HUDEP-2 (cell line): Measurements from ENCODE around the gene PSMA8.
A peak's percentile ranks its signal among the peaks of the same experiment; 100 is the strongest.
"Not testable (repeated sequence)": the region's sequence is repeated elsewhere in the genome, so short reads cannot be mapped to it uniquely, and the experiment has no call there.

Experiments used
- DNase-seq, 76 experiments: peaks; one replicate each; lab custom pipeline; 2025; ENCODE audit not compliant: unreplicated experiment in 76 of 76; lab: John Stamatoyannopoulos, UW

Gene PSMA8

GRCh38 chr18:26133652-26134051 lies at the start of gene PSMA8:
Gene PSMA8 (plus strand): TSS chr18:26133869. CDS start chr18:26133966, 97 bp downstream.
- no peak for DNase-seq

GRCh38 chr18:26085056-26085455 lies 48.6 kb upstream of the PSMA8 start:
- DNase-seq: no peak

- DNase-seq: no peak
Measured at GRCh38 chr18:26086959-26087358, 46.7 kb upstream of the PSMA8 start.

- peak in 16 of 76 experiments; percentile 2 to 45 (median 20) for DNase-seq
Measured at GRCh38 chr18:26088487-26088886, 45.2 kb upstream of the PSMA8 start.

- DNase-seq: peak in 54 of 76 experiments; percentile 1 to 70 (median 45)
Measured at GRCh38 chr18:26089293-26090129, 44.2 kb upstream of the PSMA8 start.

- DNase-seq: peak; percentile 22 to 100 (median 87)
Measured at GRCh38 chr18:26090130-26091046, 43.3 kb upstream of the PSMA8 start, which contains the start of gene SS18. Gene SS18 (minus strand): TSS chr18:26090613. CDS start chr18:26090569, 44 bp downstream.

GRCh38 chr18:26091047-26091630 lies 42.5 kb upstream of the PSMA8 start:
- DNase-seq: peak in 54 of 76 experiments; percentile 8 to 92 (median 75)

- DNase-seq: no peak
Measured at GRCh38 chr18:26096852-26097251, 36.8 kb upstream of the PSMA8 start.

- no peak for DNase-seq
Measured at GRCh38 chr18:26097563-26097962, 36.1 kb upstream of the PSMA8 start.

GRCh38 chr18:26103579-26103978 lies 30.1 kb upstream of the PSMA8 start:
- DNase-seq: peak in 27 of 76 experiments; percentile 3 to 53 (median 27)

- DNase-seq: no peak
Measured at GRCh38 chr18:26104035-26104434, 29.6 kb upstream of the PSMA8 start.

- no peak for DNase-seq
Measured at GRCh38 chr18:26119246-26119645, 14.4 kb upstream of the PSMA8 start.

GRCh38 chr18:26121476-26121875 lies 12.2 kb upstream of the PSMA8 start:
- no peak for DNase-seq

- DNase-seq: not testable (repeated sequence)
Measured at GRCh38 chr18:26121994-26122393, 11.7 kb upstream of the PSMA8 start.

- no peak for DNase-seq
Measured at GRCh38 chr18:26127786-26128185, 5.9 kb upstream of the PSMA8 start.

- DNase-seq: not testable (repeated sequence)
Measured at GRCh38 chr18:26128192-26128591, 5.5 kb upstream of the PSMA8 start.

- no peak for DNase-seq
Measured at GRCh38 chr18:26134107-26134506, 438 bp downstream of the PSMA8 start.

- no peak for DNase-seq
Measured at GRCh38 chr18:26135548-26135947, 1.9 kb downstream of the PSMA8 start.

GRCh38 chr18:26157326-26157725 lies 23.7 kb downstream of the PSMA8 start:
- DNase-seq: no peak

- peak in 1 of 76 experiments; percentile 8 for DNase-seq
Measured at GRCh38 chr18:26159353-26159752, 25.7 kb downstream of the PSMA8 start.

GRCh38 chr18:26164571-26164970 lies 30.9 kb downstream of the PSMA8 start:
- DNase-seq: no peak
